ENCODE data around the gene PCK2.
A peak's percentile ranks its signal among the peaks of the same experiment; 100 is the strongest.

The PCK2 gene

GRCh38 chr14:24135584-24135833 lies 41.4 kb downstream of the PCK2 start:
- H3K4me3 ChIP-seq (ENCODE audit: low read depth, low read length), result peak overlapping the region; percentile 77
- DNase-seq (ENCODE audit: low read depth), result no peak
- TF ChIP-seq, protein P1, sequence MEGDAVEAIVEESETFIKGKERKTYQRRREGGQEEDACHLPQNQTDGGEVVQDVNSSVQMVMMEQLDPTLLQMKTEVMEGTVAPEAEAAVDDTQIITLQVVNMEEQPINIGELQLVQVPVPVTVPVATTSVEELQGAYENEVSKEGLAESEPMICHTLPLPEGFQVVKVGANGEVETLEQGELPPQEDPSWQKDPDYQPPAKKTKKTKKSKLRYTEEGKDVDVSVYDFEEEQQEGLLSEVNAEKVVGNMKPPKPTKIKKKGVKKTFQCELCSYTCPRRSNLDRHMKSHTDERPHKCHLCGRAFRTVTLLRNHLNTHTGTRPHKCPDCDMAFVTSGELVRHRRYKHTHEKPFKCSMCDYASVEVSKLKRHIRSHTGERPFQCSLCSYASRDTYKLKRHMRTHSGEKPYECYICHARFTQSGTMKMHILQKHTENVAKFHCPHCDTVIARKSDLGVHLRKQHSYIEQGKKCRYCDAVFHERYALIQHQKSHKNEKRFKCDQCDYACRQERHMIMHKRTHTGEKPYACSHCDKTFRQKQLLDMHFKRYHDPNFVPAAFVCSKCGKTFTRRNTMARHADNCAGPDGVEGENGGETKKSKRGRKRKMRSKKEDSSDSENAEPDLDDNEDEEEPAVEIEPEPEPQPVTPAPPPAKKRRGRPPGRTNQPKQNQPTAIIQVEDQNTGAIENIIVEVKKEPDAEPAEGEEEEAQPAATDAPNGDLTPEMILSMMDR (IDR thresholded peaks at IDR 0.05; ENCODE audit: control insufficient read depth, extremely low read depth, insufficient read depth), result no peak

GRCh38 chr14:24135834-24136683 lies 41.9 kb downstream of the PCK2 start, which contains the start of gene PSME1:
TSS of gene PSME1 (plus strand) at chr14:24136194. CDS start at chr14:24136263, 69 bp downstream.
- TF ChIP-seq, protein P1 (IDR thresholded peaks at IDR 0.05; ENCODE audit: control insufficient read depth, extremely low read depth, insufficient read depth), result no peak
- DNase-seq (ENCODE audit: low read depth), result peak; percentile 58
- H3K4me3 ChIP-seq (ENCODE audit: low read depth, low read length), result peak within 1 kb of the TSS; percentile 77

DNA sequence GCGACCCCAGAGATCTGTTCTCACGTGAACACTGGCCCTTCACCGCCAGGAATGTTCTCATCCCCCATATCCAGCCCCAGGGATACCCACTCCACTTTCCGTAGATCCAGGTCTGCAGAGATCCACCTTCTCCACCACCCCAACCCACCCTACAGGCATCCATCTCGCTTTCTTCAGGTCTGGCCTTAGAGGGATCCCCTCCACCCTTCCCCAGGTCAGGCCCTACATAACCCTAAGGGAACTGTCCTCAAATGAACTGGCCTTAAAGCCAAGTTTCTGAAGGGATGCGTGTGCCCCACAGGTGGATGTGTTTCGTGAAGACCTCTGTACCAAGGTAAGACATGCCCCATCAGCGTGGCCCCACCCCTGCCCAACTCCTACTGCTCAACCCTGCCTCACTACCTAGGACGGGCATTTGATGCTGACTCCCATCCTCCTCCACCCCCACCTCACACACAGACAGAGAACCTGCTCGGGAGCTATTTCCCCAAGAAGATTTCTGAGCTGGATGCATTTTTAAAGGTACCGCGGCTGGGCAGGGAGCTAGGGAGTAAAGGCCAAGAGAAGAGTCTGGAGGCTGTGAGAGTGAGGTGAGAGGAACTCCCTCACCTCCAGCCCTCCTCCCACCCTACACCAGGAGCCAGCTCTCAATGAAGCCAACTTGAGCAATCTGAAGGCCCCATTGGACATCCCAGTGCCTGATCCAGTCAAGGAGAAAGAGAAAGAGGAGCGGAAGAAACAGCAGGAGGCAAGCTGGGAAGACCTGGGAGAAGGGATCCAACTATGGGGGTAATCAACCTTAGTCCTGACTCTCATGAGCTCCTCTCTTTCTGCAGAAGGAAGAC lies 42.8 kb downstream of the PCK2 start:
- no peak for DNase-seq (ENCODE audit: low read depth)
- TF ChIP-seq, protein P1 (IDR thresholded peaks at IDR 0.05; ENCODE audit: control insufficient read depth, extremely low read depth, insufficient read depth), result no peak
- H3K4me3 ChIP-seq (ENCODE audit: low read depth, low read length), result peak overlapping the region; percentile 77

DNA sequence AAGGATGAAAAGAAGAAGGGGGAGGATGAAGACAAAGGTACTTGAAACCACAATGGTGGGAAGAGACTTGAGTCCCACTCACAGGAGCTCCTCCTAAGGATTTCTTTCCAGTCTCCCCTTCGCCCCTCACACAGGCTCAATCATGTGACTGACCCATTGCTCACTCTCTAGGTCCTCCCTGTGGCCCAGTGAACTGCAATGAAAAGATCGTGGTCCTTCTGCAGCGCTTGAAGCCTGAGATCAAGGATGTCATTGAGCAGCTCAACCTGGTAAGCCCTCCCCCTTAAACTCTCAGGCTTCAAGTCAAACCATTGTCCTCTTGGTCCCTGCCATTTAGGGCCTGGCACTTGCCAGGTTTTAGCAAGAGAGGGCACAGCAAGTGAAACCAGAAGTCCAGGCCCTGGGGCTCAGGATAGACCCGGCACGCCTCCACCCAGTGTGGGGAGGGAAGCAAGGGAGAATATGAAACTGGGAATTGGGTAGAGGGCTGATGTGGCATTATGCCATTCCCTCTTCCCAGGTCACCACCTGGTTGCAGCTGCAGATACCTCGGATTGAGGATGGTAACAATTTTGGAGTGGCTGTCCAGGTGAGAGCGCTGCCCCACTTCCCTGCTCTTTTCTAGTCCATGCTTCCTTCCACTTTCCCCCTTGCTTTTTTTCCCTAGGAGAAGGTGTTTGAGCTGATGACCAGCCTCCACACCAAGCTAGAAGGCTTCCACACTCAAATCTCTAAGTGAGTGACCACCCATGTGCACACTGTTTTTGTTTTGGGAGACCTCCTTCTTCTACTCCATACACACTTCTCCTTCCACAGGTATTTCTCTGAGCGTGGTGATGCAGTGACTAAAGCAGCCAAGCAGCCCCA lies 43.7 kb downstream of the PCK2 start:
- TF ChIP-seq, protein P1 (IDR thresholded peaks at IDR 0.05; ENCODE audit: control insufficient read depth, extremely low read depth, insufficient read depth), result no peak
- no peak for DNase-seq (ENCODE audit: low read depth)
- 0 out of 2 replicates have a peak overlapping the region, but pooled peaks have one; percentile 77 for H3K4me3 ChIP-seq (ENCODE audit: low read depth, low read length)

DNA sequence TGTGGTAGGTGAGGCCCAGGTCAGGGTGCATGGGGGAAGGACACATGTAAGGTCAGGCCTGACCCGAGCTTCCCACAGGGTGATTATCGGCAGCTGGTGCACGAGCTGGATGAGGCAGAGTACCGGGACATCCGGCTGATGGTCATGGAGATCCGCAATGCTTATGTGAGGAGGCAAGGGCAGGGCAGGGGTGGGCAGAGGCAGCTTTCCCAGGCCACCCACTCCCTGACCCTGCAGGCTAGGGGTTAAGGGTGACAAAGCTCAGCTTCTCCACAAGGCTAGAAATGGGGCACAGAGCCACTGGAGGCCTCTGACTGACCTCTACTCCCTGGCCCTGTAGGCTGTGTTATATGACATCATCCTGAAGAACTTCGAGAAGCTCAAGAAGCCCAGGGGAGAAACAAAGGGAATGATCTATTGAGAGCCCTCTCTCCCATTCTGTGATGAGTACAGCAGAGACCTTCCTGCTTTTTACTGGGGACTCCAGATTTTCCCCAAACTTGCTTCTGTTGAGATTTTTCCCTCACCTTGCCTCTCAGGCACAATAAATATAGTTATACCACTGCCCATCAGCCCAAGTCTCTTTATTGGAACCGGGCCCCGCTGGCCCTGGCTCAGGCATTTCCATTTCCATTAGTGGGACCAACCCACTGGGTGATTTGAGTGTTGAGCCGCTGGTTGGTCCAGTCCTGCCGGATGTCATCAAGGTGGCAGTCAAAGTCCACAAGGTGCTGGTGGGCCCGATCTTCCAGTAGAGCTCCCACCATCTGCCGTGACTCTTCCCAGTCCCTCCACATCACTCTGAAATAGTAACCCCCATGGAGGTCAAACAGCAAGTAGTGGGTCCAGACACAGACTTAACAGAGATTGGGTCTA lies 44.5 kb downstream of the PCK2 start:
- no peak overlapping the region for H3K4me3 ChIP-seq (ENCODE audit: low read depth, low read length)
- TF ChIP-seq, protein P1 (IDR thresholded peaks at IDR 0.05; ENCODE audit: control insufficient read depth, extremely low read depth, insufficient read depth), result no peak
- no peak for DNase-seq (ENCODE audit: low read depth)
